Measurements from ENCODE around the gene TMEM120B.

TMEM120B gene

DNA sequence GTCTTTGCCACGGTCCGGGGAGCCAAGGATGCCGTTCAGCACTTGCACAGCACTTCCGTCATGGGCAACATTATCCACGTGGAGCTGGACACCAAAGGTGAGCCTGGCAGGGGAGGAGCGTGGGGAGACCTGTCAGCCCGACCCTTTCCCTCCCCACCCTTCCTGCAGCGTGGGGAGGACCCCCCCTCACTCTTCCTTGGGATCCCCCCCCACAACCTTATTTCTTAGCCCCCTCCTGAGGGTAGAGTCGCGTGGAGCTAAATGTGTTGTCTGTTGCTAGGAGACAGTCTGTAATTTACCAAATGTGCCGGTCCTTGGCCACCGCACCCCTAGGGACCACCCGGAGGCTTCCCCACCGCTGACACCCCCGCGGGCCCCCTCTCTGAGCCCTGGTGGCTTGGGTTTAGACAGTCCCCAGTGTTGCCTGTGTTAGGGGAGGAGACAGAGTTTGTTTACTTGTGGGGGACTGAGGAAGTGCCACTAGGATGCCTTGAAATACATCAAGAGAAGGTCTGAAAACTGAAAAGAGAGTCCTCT lies 93.5 kb downstream of the TMEM120B start:
- no peak for DNase-seq

DNA sequence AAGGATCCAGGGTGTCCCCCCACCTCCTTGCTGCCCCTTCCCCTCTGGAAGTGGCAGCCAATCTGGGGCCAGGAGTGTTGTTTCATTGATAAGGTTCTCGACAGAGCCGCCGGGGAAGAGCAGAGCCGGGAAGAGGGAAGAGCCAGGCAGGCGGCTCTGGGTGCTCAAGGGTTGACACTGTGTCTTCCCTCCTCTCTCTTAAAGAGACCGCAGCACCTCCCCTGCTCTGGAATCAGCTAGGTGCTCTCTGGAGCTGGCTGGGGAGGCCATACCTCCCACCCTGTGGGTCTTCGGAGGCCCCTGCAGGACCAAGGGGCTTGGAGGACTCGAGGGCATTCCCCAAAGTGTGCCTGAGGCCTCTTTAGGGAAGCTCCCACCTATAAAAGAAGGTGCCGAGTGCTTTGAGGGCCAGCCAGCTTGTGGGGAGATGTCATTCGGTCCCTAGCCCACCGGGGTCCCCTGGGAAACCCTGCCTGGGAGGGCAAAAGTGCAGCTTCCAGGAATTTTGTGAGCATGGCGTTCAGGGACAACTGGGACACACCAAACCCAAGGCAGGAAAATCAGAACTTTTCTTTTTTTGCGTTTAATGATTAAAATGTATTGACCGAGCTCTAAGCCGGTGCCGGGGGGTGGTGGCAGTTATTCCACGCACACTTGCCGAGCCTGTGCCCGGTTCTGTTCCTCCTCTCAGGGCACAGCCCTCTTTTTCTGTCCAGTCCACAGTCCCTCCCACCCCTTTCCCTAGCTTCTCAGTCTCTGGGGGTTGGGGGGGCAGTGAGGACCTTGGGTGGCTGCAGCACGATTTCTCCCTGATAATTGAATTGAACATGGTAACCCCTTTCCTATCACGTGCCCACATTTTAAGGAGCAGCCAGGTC lies 94.2 kb downstream of the TMEM120B start:
- DNase-seq = no peak

DNA sequence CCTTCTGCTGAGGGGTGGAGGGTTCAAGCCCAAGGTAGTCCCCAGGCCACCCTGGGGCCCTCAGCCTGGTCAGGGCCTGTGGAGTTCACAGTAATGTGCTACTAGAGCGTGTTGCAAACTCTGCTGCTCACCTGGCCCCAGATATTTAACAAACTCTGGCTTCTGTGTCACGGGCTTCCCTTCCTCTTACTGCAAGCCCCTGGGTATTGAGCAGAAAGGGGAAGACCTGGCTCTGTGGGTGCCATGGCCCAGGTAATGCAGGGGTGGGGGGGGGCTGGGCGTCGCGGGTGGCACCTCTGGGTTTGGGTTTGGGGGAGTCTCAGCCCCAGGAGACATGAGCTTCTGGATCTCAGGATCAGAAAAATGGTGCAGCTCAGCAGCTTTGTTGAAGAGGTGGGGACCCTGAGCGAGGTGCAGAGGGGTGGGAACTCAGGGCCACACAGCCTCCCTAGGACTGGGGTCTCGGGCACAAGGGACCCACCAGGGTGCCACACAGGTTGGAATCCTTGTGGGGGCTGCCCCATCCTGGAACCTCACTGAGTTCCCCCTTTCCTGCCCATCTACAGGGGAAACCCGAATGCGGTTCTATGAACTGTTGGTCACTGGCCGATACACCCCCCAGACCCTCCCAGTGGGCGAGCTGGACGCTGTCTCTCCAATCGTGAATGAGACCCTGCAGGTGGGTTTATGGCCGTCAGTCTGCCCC lies 95.2 kb downstream of the TMEM120B start:
- no peak for DNase-seq

DNA sequence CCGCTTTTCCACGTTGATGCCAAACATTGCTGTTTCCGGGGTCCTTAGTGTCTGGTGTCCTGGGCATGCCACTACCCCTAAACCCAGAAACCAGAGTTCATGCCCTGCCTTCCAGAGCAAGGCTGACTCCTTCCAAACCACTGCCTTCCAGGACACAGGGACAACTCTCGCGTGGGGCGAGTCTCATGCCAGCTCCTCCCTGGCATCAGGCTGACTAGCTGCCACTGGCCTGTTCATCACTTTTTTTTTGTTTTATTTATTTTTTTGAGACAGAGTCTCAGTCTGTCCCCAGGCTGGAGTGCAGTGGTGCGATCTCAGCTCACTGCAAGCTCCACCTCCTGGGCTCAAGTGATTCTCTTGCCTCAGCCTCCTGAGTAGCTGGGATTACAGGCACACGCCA lies 96.1 kb downstream of the TMEM120B start:
- DNase-seq = no peak

DNA sequence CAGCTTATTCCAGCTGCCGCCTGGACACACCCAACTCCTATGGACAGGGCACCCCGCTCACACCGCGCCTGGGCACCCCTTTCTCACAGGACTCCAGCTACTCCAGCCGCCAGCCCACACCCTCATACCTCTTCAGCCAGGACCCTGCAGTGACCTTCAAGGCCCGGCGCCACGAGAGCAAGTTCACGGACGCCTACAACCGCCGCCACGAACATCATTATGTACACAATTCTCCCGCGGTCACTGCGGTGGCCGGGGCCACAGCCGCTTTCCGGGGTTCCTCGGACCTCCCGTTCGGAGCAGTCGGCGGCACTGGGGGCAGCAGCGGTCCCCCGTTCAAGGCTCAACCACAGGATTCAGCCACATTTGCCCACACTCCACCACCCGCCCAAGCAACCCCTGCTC lies 97.2 kb downstream of the TMEM120B start:
- no peak for DNase-seq

DNA sequence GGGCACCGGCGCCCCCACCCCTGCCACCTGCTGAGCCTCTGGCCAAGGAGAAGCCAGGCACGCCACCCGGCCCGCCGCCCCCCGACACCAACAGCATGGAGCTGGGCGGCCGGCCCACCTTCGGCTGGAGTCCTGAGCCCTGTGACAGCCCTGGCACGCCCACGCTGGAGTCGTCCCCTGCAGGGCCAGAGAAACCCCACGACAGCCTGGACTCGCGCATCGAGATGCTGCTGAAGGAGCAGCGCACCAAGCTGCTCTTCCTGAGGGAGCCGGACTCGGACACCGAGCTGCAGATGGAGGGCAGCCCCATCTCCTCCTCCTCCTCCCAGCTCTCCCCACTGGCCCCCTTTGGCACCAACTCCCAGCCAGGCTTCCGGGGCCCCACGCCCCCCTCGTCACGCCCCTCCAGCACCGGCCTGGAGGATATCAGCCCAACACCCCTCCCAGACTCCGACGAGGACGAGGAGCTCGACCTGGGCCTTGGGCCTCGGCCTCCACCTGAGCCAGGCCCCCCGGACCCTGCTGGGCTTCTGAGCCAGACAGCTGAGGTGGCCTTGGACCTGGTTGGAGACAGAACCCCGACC lies 97.8 kb downstream of the TMEM120B start:
- DNase-seq = no peak

DNA sequence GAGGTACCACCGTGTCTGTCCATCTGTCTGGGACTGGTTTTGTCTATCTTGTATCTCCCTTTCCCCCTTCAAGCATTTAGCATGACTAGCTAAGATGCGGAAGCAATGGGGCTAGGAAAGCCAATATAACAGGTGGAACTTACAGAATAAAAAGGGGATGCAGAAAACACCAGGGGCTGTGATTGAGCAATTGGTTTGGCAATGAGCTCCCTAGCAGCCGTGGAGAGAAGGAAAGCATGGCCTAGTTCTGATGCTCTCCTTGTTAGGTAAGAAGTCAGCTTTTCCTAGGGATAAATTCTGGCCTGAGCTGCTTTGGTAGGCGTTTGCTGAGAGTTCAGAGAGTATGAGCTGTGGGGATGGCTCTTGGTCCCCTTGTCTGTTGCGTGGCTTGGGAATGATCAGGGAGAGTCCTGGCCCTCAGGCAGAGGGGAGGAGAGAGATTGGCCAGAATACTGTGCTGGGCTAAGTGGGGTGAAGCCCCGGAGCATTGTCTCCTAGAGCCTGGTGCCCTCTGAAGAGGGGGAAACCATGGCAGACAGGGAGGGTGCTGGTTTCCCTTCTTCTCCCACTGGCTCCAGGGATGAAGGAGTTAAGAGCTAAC lies 98.4 kb downstream of the TMEM120B start:
- no peak for DNase-seq

DNA sequence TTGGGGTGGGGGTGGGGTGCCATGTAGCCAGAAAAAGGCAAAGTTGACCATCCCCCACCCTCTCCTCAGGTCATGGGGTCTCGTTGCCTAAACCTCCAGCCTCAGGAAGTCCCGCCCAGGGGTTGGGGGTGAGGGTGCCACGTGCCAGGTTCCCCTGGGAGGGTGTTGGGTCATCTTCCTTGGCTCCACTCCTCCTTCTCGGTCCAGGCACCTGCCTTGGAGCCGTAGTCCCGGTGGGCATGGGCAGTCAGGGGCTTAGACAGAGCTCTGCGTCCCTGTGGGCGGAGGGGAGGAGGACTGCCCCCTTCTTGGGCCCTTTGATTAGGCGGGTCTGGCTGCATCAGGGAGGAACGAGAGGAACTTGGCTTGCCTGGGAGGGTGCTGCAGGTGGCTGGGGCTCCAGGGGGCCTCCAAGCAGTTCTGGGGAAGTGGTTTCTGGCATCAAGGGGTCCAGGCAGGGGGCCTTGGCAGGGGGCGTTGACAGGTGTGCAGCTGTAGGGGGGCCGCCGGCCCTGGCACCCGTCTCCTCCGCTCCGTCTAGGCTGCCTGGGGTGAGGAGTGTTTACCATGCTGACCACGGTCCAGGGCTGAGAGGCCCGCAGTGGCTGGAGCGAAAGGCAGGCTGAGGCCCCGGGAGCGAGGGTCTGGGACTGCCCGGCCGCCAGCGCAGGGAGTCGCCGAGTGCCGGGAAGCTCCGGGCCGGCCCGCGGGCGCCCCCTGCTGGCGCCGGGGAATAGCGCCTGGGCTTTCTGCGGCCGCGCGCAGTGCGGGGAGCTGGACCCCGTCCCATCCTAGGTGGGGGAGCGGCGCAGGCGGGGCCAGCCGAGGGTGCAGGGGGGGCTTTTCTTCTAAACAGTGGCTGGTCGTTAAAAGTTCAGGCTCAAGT lies 99.1 kb downstream of the TMEM120B start:
- DNase-seq = peak; percentile 82

DNA sequence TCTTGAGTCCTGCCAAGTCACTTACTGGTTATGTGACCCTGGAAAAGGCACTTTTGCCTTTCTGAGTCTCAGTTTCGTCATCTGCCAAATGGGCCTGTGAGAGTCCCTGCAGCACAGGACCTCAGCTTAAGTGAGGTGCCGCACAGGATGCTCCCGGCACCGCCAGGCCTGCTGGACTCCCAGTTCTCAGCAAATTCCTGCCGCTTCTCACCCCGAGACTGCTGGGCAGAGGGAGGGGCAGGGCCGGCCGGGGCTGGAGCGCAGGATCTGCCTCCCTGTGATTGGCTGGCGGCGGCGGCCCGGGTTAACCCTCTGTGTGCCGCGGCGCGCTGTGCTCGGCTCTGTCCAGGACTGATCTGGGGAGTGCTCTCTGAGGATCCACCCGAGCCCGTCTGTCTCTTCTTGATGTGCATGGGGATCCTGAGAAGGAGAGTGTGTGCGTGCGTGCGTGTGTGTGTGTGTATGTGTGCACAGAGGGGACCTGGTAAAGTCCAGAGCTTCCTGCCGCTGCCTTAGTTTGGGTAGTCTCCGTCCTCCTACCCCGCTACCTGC lies 99.8 kb downstream of the TMEM120B start:
- peak; percentile 74 for DNase-seq

DNA sequence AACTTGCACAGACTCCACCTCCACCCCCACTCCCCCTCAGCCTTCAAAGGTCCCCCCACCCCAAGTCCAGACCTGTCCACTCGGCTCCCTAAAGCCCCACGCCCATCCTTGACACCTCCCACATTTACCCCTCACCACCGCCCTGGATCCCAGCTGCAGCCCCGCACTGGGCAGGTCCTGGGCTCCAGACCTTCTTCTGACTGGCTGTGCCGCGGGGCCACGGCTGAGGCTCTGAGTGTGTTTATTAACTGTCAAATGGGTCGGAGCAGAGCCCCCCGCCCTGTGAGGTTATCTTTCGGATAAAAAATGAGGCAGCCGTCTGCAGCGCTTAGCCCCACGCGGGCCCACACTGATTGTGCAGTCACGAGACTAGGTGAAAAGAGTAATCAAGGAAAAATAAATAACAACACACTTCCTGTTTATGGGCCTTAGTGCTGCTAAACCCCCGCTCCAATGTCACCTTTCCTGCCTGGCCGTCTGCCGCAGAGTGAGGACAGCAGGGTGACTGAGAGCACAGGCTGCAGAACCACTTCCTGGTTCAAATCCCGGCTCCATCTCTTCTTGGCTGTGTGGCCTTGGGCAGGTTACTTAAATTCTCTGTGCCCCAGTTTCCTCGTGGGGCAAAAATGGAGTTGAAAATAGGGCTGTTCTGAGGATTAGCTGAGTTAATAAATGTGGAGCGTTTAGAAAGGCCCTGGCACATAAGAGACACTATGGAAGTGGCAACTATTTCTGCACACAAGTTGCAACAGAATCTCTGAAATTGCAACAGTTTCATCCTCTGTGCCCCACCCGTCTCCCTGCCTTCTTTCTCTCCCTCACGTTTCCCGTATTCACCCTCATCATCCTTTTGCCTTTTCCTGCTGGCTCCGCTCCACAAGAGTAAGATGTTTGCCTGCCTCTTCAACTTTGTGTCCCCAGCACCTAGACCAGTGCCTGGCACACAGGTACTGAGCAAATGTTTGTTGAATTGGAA lies 100.7 kb downstream of the TMEM120B start:
- DNase-seq = no peak

DNA sequence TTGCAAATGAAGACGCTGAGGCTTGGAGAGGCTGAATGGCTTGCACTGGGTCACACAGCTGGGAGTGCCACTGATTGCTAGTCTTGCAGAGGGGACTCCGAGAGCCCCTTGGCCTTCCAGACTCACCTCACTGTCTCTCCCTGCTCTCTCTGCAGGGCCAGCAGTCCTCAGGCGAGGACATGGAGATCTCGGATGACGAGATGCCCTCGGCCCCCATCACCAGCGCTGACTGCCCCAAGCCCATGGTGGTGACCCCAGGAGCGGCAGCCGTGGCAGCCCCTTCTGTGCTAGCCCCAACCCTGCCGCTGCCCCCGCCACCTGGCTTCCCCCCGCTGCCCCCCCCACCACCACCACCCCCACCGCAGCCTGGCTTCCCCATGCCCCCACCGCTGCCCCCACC lies 101.4 kb downstream of the TMEM120B start:
- no peak for DNase-seq

DNA sequence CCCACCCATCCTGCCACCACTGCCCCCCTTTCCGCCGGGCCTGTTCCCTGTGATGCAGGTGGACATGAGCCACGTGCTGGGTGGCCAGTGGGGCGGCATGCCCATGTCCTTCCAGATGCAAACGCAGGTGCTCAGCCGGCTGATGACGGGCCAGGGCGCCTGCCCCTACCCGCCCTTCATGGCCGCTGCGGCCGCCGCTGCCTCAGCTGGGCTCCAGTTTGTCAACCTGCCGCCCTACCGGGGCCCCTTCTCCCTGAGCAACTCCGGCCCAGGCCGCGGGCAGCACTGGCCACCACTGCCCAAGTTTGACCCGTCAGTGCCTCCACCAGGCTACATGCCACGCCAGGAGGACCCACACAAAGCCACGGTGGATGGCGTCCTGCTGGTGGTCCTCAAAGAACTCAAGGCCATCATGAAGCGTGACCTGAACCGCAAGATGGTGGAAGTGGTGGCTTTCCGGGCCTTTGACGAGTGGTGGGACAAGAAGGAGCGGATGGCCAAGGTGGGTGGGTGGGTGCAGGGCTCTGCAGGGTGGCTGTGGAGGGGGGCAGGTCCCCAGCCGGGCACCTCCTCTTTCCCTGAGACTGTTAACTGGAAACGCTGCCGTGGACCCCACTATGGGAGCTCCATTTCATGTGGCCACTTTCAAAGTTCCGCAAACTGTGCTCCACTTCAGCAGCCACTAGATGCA lies 102.0 kb downstream of the TMEM120B start:
- no peak for DNase-seq

DNA sequence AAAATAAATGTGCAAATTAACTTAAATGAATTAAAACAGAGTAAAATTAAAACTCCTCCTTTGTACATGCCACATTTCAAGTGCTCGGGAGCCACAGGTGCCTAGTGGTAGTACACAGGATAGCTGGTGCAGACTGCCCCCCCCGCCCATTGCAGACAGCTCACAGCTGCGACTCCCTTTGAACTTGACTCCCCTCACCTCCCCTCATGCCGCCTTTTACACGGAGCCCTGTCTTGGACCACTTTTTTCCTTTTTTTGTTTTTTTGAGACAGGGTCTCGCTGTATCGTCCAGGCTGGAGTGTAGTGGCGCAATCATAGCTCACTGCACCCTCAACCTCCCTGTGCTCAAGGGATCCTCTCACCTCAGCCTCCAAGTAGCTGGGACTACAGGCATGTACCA lies 102.7 kb downstream of the TMEM120B start:
- DNase-seq = no peak

DNA sequence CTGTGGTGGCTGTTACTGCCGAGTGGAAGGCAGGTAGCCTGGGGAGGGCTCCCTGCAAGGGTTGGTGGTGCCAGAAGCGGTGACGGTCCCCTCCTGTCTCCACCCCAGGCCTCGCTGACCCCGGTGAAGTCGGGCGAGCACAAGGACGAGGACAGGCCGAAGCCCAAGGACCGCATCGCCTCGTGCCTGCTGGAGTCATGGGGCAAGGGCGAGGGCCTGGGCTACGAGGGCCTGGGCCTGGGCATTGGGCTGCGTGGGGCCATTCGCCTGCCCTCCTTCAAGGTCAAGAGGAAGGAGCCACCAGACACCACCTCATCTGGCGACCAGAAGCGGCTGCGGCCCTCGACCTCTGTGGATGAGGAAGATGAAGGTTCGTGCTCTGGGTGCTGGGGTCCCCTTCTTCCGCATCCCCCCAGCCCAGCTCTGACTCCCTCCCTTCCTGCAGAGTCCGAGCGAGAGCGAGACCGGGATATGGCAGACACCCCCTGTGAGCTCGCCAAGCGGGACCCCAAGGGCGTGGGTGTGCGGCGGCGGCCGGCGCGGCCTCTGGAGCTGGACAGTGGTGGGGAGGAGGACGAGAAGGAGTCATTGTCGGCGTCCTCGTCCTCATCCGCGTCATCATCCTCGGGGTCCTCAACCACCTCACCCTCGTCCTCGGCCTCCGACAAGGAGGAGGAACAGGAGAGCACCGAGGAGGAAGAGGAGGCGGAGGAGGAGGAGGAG lies 104.5 kb downstream of the TMEM120B start:
- no peak for DNase-seq

DNA sequence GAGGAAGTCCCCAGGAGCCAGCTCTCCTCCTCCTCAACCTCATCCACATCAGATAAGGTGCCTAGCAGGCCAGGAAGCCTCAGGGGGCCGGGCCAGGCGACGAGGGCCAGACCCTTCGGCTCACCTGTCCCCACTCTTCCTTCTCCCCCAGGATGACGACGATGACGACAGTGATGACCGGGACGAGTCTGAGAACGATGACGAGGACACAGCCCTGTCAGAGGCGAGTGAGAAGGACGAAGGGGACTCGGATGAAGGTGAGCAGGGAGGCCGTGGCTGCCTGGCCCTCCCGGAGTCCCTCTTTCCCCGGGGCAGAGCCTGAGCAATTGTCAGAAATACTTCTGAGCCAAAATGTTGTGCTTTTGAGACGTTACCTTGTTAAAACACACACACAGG lies 105.1 kb downstream of the TMEM120B start:
- DNase-seq = no peak

DNA sequence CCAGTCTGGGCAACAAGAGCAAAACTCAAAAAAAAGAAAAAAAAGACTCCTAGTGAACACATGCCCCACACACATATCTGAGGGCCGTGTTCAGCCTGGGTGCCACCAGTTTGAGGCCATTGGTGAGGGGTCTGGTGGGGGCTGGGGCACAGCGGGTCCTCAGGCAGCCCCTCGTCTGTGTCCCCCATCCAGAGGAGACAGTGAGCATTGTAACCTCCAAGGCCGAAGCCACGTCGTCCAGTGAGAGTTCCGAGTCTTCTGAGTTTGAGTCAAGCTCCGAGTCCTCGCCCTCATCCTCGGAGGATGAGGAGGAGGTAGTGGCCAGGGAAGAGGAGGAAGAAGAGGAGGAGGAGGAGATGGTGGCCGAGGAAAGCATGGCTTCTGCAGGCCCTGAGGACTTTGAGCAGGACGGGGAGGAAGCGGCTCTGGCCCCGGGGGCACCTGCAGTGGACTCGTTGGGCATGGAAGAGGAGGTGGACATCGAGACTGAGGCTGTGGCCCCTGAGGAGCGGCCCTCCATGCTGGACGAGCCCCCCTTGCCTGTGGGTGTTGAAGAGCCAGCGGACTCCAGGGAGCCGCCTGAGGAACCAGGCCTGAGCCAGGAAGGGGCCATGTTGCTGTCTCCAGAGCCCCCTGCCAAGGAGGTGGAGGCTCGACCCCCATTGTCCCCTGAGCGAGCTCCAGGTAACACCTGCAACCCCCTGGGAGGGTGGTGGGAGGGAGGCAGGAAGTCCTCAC lies 106.8 kb downstream of the TMEM120B start:
- no peak for DNase-seq

DNA sequence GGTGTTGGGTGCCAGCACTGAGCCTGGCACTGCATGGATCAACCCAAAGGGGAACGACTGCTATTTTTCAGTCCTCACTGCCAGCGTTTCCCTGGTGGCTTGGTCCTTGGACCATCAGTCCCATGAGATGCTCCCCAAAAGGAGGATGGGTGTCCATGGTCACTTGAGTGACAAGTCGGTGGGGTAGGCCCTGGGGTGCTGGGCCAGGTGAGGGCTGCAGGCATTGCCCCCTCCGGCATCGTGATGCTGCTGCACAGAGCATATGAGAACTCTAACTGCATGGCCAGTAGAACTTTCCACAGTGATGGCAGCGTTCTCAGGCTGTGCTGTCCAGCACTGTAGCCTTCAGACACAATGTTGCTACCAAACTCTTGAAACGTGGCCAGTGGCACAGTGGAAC lies 107.5 kb downstream of the TMEM120B start:
- DNase-seq = no peak

DNA sequence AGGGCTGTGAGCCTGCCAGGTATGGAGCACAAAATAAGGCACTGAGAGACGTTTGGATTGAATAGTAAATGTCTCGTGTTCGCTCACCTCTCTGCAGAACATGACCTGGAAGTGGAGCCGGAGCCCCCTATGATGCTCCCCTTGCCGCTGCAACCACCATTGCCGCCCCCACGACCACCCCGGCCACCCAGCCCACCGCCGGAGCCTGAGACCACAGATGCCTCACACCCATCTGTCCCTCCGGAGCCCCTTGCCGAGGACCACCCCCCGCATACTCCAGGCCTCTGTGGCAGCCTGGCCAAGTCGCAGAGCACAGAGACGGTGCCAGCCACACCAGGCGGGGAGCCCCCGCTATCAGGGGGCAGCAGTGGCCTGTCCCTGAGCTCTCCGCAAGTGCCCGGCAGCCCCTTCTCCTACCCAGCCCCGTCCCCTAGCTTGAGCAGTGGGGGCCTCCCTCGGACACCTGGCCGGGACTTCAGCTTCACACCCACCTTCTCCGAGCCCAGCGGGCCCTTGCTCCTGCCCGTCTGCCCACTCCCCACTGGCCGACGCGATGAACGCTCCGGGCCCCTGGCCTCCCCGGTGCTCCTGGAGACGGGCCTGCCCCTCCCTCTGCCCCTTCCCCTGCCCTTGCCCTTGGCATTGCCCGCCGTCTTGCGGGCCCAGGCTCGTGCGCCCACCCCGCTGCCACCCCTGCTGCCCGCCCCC lies 110.0 kb downstream of the TMEM120B start:
- no peak for DNase-seq

All from stimulated activated CD8-positive, alpha-beta memory T cell treated with anti-CD3 and anti-CD28 coated beads, Interleukin-4, amount 100 ng/mL, for 48 hours (primary cell).